Endothelial cell of umbilical vein (primary cell): ENCODE results near the gene TIA1.

Source experiments
- CTCF ChIP-seq, 2 donors: IDR thresholded peaks; 1 replicate in 1 of 2; 2 replicates in 1 of 2; pipeline ENCODE4 v1.5.1; 2011; ENCODE audit warnings: low read length in 2 of 2, mild to moderate bottlenecking in 2 of 2, moderate library complexity in 2 of 2, control low read depth in 1 of 2, inconsistent platforms in 1 of 2, low read depth in 1 of 2; ENCODE audit not compliant: insufficient read depth in 1 of 2; ENCODE audit errors: extremely low read depth in 1 of 2
- EZH2 ChIP-seq: IDR thresholded peaks from 2 replicates; pipeline ENCODE4 v1.6.1; 2012; ENCODE audit warnings: borderline replicate concordance, low read depth, mild to moderate bottlenecking, moderate library complexity, low read length, inconsistent platforms; ENCODE audit not compliant: severe bottlenecking
- GATA2 ChIP-seq: IDR thresholded peaks from 2 replicates; pipeline ENCODE4 v1.7.0; 2011; ENCODE audit warnings: low read depth, mild to moderate bottlenecking, moderate library complexity, mixed read lengths, low read length; ENCODE audit not compliant: insufficient read length, insufficient read depth
- POLR2A ChIP-seq: IDR thresholded peaks from 2 replicates; pipeline ENCODE4 v1.6.1; 2012; ENCODE audit warnings: low read depth, mild to moderate bottlenecking, control low read depth, low read length
- POLR2AphosphoS5 ChIP-seq: IDR thresholded peaks from 2 replicates; pipeline ENCODE4 v1.6.1; 2012; ENCODE audit warnings: low read depth, mild to moderate bottlenecking, control low read depth, low read length, moderate library complexity; ENCODE audit not compliant: insufficient read depth

- TF ChIP-seq POLR2A (no peak), CTCF (IDR thresholded peaks at IDR 0.05; ENCODE audit: extremely low read depth in 1 of 2, insufficient read depth in 1 of 2, low read depth in 1 of 2, low read length in 2 of 2) (no peak), EZH2 (no peak), POLR2AphosphoS5 (no peak), GATA2 (no peak)
Measured at GRCh38 chr2:70192516-70192915, 55.9 kb downstream of the TIA1 start.
